ENCODE results near the gene PEA15. TPM values are rescaled to one million over a fixed set of nuclear protein-coding genes. Genes with fewer than 3 reads are reported as not detected.

PEA15 gene
- total RNA-seq, 1 experiment from 2014 or later = 153 TPM

- TF ChIP-seq CTCF (IDR thresholded peaks at IDR 0.05; ENCODE audit: unreplicated experiment) = no peak
- H3K36me3 Mint-ChIP-seq (ENCODE audit: insufficient read depth, unreplicated experiment) = peaks cover 24% of the 10 kb centered on the region
- no peak overlapping the region for H3K27ac Mint-ChIP-seq (ENCODE audit: unreplicated experiment)
- no peaks in the 10 kb centered on the region for H3K4me1 Mint-ChIP-seq (ENCODE audit: low read depth, unreplicated experiment)
- intact Hi-C loops (cut with micrococcal nuclease; ENCODE audit: unreplicated experiment) = no loop called here
- no peaks in the 10 kb centered on the region for H3K9me3 Mint-ChIP-seq (ENCODE audit: low read depth, unreplicated experiment)
- no TSS peak for BruUV-seq (replicated peaks)
- no peak overlapping the region for H3K4me3 Mint-ChIP-seq (ENCODE audit: low read depth, unreplicated experiment)
- H3K27me3 Mint-ChIP-seq (ENCODE audit: unreplicated experiment) = no peaks in the 10 kb centered on the region
- no peak for DNase-seq
- CTCF ChIA-PET = interaction anchor here (0.9 to 4.2 kb wide), 8 partner anchors 8 to 150 kb away, joined by 3 to 92 read pairs (median 8); partner anchors contain the start of gene KCNJ10
These were observed 15.1 kb downstream of the PEA15 start for GRCh38 chr1:160220301-160220700.

- no peaks in the 10 kb centered on the region for H3K27me3 Mint-ChIP-seq (ENCODE audit: unreplicated experiment)
- CTCF ChIA-PET = interaction anchor here (4.2 kb wide), 1 partner anchor 29 kb away, joined by 92 read pairs; no protein-coding TSS in a partner anchor
- H3K9me3 Mint-ChIP-seq (ENCODE audit: low read depth, unreplicated experiment) = no peaks in the 10 kb centered on the region
- TF ChIP-seq CTCF (IDR thresholded peaks at IDR 0.05; ENCODE audit: unreplicated experiment) = no peak
- BruUV-seq (replicated peaks) = no TSS peak
- intact Hi-C loops (cut with micrococcal nuclease; ENCODE audit: unreplicated experiment) = no loop called here
- no peak for DNase-seq
- H3K4me3 Mint-ChIP-seq (ENCODE audit: low read depth, unreplicated experiment) = no peak overlapping the region
- no peaks in the 10 kb centered on the region for H3K4me1 Mint-ChIP-seq (ENCODE audit: low read depth, unreplicated experiment)
- no peak overlapping the region for H3K27ac Mint-ChIP-seq (ENCODE audit: unreplicated experiment)
- H3K36me3 Mint-ChIP-seq (ENCODE audit: insufficient read depth, unreplicated experiment) = peaks cover 18% of the 10 kb centered on the region
These were observed 15.9 kb downstream of the PEA15 start for GRCh38 chr1:160221089-160221488.

GRCh38 chr1:160222546-160222945 lies 17.4 kb downstream of the PEA15 start:
- H3K36me3 Mint-ChIP-seq (ENCODE audit: insufficient read depth, unreplicated experiment) = peaks cover 7% of the 10 kb centered on the region
- no peaks in the 10 kb centered on the region for H3K27me3 Mint-ChIP-seq (ENCODE audit: unreplicated experiment)
- no peak for TF ChIP-seq CTCF (IDR thresholded peaks at IDR 0.05; ENCODE audit: unreplicated experiment)
- no TSS peak for BruUV-seq (replicated peaks)
- no peak overlapping the region for H3K4me3 Mint-ChIP-seq (ENCODE audit: low read depth, unreplicated experiment)
- H3K4me1 Mint-ChIP-seq (ENCODE audit: low read depth, unreplicated experiment) = no peaks in the 10 kb centered on the region
- CTCF ChIA-PET = interaction anchor here (0.6 to 1.3 kb wide), 3 partner anchors 29 to 898 kb away, joined by 3 to 4 read pairs (median 3); no protein-coding TSS in a partner anchor
- no peaks in the 10 kb centered on the region for H3K9me3 Mint-ChIP-seq (ENCODE audit: low read depth, unreplicated experiment)
- no peak overlapping the region for H3K27ac Mint-ChIP-seq (ENCODE audit: unreplicated experiment)
- intact Hi-C loops (cut with micrococcal nuclease; ENCODE audit: unreplicated experiment) = no loop called here
- DNase-seq = no peak

GRCh38 chr1:160224606-160225005 lies 19.4 kb downstream of the PEA15 start:
- no TSS peak for BruUV-seq (replicated peaks)
- intact Hi-C loops (cut with micrococcal nuclease; ENCODE audit: unreplicated experiment) = no loop called here
- H3K36me3 Mint-ChIP-seq (ENCODE audit: insufficient read depth, unreplicated experiment) = peaks cover 11% of the 10 kb centered on the region
- DNase-seq = no peak
- H3K27ac Mint-ChIP-seq (ENCODE audit: unreplicated experiment) = no peak overlapping the region
- no peaks in the 10 kb centered on the region for H3K4me1 Mint-ChIP-seq (ENCODE audit: low read depth, unreplicated experiment)
- H3K4me3 Mint-ChIP-seq (ENCODE audit: low read depth, unreplicated experiment) = no peak overlapping the region
- no peaks in the 10 kb centered on the region for H3K9me3 Mint-ChIP-seq (ENCODE audit: low read depth, unreplicated experiment)
- TF ChIP-seq CTCF (IDR thresholded peaks at IDR 0.05; ENCODE audit: unreplicated experiment) = no peak
- CTCF ChIA-PET = interaction anchor here (1.1 kb wide), 1 partner anchor 31 kb away, joined by 3 read pairs; no protein-coding TSS in a partner anchor
- no peaks in the 10 kb centered on the region for H3K27me3 Mint-ChIP-seq (ENCODE audit: unreplicated experiment)

All from Calu3 (cell line).